NOMO-1 (cell line): Measurements from ENCODE around the gene GLB1L.
"Not testable (repeated sequence)": the region's sequence is repeated elsewhere in the genome, so short reads cannot be mapped to it uniquely, and the experiment has no call there.

Source experiments
- DNase-seq, 2 experiments: peaks; one replicate each; lab custom pipeline; 2025; ENCODE audit not compliant: unreplicated experiment in 2 of 2; lab: John Stamatoyannopoulos, UW

The GLB1L gene

DNA sequence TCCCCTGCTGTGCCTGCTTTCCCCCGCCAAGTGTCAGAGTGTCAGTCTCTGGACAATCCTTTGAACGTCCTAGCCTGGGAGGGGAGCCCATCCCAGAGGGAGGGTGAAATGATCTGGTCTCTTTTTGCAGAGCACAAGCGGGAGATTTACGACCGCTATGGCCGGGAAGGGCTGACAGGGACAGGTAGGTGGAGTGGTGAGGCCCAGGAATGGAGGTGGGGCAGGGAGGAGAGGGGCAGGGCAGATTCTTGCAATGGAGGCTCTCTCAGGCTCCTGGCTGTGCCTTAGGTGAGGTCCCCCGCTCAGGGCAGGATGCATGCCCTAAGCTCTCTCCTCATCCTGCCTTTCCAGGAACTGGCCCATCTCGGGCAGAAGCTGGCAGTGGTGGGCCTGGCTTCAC lies 36.3 kb upstream of the GLB1L start:
- DNase-seq: no peak

DNA sequence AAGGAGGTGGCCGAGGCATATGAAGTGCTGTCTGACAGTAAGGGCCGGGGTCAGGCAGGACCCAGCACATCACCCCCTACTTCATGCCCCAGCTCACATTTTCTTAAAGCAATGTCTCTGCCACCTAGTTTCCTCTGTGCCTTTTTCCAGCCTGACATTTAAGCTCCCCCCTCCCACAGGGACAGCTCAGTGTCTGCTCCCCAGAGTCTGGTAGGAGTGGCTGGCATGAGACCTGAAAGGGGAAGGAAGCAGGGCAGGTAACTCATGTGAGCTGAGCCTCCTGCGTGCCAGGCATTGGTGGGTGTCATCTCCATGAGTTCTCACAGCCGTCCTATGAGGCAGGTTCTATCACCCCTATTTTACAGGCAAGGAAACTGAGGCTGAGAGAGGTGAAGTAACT lies 35.4 kb upstream of the GLB1L start:
- DNase-seq: no peak

DNA sequence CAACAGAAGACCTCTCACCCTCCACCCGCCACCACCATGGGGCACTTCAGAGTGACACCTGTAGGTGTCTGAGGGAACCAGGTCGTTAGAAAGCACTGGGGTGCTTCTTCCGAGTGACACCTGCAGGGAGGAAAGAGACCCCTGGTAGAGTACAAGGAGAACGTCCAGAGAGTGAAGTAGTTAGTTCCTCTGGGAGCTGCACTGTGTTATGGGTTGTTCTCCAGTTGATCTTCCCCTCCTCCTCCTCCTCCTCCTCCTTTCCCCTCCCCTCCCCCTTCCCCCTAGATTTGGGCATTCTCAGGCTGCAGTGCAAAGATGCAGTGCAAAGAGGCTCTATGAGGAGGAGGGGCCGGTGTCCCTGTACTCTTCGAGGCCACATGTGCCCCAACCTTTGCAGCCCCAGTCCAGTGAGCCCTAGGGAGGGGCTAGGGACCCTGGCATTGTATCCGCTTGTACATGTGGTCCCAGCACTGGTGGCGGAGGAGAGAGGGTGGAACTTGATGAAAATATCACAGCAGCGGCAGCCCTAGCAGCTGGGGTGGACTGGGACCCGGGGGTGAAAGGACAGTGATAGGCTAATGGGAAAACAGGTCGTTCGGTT lies 34.8 kb upstream of the GLB1L start:
- DNase-seq: no peak

DNA sequence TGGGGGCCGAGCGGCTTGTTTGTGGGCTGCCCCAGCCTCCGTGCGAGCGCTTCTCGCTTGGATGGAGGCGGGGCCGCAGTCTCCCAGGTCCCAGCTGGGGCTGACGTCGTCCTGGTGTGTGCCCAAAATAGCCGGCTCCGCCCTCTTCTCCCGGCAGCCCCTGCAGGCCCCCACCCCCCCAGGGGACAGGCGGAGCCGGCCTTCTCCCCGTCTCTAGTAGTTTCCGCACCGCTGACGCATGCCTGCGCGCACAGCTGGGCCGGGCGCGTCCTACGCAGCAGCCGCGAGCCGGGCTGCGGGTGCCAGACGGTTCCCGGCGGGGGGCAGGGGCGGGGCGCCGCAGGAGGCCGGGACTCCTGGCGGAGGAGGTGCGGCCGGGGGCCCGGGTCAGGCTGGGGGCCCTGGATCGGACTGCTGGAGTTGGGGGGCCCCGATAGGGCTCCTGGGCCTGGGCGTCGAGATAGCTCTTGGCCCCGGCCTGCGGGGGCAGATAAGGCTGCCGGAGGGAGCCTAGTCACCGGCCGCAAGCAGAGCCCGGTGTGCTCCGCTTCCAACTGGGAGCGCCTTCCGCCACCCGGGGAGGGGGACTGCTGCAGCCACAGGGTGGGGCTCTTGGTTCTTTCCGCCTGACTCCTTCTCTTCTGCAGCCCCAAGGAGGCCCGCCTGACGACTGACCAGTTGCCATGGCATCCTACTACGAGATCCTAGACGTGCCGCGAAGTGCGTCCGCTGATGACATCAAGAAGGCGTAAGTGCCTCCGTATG lies 34.1 kb upstream of the GLB1L start, which contains the start of gene DNAJB2:
TSS of gene DNAJB2 (plus strand) at position 216 of the 765 bp plus-strand sequence. CDS start at position 684, 468 bp downstream.
- peak; percentile 93 to 99 for DNase-seq

DNA sequence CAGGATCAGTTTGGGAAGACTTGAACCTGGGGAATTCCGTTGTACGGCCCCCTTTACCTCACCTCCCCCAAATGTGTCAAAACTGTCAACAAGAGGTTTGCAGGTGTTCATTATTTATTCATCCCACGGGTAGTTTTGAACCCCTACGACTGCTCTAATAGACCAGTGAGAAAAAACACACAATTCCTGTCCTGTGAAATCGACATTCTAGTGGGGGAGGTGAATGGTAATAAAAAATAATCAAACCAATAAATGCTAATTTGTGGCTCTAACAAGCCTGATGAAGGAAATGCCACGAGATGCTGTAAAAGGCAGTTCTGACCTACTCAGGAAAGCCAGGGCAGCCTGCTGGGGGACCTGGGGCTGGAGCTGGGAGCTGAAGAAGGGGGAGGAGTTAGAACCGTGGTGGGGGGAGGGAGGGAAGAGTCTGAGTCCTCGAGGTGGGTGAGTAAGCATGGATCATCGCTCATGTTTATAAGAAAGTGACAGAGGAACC lies 33.5 kb upstream of the GLB1L start:
- DNase-seq: no peak

DNA sequence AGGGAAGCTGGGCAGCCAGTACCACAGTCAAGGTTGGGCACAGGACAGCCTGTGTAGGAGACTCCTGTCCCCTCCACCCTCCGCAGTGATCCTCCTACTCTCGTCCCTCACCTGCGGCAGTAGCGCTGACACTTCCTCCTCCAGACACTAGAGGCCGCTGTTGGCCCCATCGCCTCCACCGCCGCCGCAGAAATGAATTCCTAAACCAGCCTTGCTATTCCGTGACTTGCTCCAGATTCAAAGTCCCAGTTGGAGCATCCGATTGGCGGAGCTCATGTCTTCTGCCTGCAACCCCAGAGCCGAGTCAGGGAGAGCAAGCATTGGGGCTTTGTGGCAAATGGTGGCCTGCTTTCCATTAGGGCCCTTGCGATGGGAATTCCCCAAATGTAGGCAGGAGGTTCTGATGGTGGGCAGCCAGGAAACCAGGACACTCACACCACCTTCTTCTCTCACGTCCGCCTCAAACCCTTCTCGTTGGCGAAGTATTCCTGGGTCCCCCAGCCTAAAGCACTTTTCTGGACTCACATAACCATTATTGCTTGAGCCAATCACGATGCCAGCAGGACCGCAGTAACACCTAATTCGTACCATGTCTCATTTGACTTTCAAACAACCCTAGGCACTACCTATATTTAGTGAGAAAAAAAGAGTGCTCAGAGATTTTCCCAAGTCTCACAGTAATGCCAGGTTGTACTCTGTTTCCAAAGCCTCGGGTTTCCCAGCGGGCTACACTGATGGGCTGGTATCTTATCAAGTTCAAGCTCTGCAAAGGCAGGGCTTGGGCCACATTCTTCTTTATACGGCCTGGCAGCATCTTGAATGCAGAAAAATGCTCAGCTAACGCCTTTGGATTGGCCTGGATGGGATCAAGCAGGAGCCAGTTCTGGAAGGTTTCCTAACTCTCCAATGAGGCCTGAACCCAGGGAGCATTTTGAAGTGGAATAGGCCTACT lies 32.7 kb upstream of the GLB1L start:
- peak; percentile 36 to 49 for DNase-seq

DNA sequence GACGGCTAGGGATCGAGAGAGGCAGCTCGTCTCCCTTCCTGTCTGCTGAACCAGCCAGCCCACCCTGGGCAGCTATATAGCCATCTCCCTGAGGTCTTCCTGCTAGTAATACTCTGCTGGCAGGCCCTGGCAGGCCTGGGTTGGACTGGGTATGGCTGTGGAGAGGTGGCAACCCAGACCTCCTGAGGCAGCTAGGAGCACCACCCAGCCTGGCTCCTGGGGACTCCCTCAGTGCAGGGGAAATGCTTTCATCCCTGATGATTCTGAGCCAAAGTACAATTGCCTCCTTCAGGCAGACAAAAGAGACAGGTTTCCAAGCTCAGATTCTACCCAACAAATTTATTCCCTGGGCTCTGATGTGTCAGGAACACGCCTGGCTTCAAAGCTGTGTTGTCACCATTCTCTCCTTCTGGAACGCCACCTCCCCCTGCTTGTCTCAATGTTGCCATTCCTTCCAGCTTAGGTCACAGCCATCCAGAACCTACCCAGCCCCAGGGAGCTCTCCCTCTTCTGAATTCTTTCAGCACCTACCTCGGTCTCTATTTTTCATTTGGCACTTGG lies 29.2 kb upstream of the GLB1L start:
- DNase-seq: no peak

DNA sequence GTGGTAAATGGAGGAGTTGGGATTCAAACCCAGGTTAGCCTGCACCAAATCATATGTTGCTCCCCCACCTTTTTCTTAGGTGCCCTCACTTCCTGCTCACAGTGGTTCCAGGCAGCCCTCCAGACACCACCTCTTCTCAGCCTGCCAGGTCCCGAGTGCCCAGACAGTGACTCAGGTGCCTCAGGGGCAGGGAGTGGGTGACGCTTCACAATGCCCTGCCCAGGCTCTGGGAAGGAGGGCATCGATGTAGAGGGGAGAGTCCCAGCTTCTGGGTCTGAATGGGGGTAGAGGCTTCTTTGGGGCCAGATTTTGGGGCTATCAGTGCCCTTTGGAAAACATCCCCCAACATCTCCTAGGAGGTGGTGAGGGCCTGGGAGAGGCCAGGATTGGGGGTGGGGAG lies 28.7 kb upstream of the GLB1L start:
- no peak for DNase-seq

DNA sequence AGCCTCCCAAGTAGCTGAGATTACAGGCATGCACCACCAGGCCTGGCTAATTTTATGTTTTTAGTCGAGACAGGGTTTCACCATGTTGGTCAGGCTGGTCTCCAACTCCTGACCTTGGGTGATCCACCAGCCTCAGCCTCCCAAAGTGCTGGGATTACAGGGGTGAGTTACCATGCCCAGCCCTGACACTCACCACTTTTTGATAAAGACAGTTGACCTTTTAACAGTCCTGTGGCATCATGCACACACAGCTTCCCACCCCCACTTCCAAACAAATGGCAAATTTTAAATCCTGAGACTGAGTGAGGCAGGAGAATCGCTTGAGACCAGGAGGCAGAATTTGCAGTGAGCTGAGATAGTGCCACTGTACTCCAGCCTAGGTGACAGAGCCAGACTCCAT lies 27.8 kb upstream of the GLB1L start:
- no peak for DNase-seq

DNA sequence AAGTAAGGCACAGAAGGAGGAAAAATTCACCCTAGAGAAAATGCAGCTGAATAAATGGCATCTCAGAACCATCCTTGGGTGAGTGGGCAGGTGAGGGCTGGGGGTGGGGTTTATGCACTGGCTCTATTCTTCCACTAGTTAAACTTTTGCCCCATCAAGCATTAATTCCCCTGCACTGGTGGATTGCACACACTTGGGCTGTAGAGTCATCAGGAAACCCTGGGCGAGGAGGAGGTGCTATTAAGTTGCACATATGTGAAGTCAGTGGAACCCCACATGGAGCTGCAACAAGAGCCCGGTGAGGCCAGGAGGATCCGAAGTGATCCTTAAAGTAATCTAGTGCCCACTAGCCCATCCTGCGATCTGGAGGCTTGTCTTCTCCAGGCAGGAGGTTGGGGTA lies 27.1 kb upstream of the GLB1L start:
- no peak for DNase-seq

DNA sequence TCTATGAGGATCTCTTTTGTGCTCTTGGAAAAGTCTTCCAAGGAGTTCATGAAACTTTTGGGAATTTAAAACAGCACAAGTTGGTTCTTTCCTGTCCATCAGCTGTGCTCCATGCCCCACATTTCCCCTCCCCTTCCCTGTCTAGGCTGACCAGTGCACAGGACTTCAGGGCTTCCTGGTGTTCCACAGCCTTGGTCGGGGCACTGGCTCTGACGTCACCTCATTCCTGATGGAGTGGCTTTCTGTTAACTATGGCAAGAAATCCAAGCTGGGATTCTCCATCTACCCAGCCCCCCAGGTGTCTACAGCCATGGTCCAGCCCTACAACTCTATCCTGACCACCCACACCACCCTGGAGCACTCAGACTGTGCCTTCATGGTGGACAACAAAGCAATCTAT lies 25.8 kb upstream of the GLB1L start:
- DNase-seq: no peak

DNA sequence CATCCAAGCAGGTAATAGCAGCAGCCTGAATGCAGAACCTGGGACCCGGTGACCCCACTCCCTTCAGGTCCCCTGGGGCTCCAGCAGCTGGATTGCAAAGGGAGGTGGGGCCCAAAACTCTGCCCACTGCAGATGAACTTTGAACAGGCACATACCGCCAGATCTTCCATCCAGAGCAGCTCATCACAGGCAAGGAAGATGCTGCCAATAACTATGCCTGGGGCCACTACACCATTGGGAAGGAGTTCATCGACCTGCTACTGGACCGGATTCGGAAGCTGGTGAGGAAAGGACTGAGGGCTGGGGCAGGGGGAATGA lies 24.8 kb upstream of the GLB1L start:
- DNase-seq: no peak

DNA sequence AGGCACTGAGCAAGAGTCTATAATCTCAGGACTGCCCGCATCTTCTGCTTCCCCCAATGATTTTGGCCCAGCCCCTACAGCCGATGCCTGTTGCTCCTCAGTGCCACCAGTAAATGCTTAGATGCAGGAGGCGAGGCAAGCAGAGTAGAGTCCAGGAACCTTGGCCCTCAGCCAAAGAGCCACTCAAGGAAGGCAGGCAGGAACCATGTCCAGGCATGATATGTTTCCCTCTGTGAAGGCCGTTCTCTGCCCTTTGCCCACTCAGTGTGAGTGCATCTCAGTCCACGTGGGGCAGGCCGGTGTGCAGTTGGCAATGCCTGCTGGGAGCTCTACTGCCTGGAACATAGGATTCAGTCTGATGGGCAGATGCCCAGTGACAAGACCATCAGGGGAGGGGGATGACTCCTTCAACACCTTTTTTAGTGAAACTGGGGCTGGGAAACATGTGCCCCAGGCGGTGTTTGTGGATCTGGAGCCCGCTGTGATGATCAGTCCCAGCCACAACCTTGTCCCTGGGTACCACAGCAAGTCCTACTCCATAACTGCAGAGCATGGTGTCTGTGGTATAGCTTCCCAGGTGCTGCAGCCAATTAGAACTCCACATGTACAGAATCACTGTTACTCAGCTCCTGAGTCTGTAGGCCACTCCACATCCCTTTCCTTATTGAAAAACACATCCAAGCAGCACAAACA lies 24.3 kb upstream of the GLB1L start:
- no peak for DNase-seq

DNA sequence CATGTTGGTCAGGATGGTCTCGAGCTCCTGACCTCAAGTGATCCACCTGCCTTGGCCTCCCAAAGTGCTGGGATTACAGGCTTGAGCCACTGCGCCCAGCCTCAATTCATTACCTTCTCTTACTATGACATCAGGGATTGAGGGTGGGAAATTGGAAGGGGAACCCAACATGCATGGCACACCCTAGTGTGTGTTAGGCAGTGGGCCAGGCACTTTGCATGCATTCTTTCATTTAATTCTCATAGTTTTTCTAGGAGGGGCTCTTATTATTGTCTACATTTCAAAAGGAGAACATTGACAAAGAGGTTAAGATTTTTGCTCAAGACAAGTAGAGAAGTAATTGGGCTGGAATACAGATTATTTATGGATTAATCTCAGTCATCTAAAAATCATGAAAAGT lies 23.1 kb upstream of the GLB1L start:
- no peak for DNase-seq

DNA sequence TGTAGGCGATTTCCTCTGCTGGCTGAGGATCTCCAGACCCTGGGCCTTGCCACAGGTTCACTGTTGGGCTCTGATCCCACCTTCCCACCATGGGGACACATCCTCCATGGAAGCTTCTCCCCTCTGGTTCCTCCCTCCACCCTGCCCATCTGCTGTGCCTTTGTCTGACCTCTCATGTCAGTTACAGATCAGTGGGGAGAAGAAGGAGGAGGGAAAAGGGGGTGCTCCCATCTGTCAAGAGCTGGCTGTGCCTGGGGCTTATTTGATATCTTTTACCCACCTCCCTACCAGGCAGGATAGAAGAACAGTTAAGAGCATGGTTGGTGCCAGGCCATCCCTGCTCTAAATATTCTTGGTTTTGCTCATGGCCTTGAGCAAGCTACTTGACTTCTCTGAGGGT lies 21.6 kb upstream of the GLB1L start:
- no peak for DNase-seq

DNA sequence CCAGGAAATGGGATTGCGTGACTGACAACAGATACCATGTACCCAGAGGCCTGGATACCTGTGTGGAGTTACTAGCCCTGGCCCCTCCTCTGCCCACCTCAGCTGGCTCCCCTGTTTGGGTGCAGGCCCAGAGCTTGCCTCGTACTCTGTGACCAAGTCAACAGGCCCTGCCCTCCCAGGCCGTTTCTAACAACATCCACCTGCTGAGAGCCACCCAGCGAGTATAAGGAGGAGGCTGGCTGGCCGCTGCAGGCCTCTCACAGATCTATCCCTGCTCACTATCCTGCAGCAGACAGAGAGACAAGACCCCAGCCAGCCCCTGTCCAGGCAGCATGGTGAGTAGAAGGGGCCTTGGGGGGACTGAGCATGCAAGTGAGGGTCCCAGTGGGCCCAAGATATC lies 21.0 kb upstream of the GLB1L start:
- no peak for DNase-seq

DNA sequence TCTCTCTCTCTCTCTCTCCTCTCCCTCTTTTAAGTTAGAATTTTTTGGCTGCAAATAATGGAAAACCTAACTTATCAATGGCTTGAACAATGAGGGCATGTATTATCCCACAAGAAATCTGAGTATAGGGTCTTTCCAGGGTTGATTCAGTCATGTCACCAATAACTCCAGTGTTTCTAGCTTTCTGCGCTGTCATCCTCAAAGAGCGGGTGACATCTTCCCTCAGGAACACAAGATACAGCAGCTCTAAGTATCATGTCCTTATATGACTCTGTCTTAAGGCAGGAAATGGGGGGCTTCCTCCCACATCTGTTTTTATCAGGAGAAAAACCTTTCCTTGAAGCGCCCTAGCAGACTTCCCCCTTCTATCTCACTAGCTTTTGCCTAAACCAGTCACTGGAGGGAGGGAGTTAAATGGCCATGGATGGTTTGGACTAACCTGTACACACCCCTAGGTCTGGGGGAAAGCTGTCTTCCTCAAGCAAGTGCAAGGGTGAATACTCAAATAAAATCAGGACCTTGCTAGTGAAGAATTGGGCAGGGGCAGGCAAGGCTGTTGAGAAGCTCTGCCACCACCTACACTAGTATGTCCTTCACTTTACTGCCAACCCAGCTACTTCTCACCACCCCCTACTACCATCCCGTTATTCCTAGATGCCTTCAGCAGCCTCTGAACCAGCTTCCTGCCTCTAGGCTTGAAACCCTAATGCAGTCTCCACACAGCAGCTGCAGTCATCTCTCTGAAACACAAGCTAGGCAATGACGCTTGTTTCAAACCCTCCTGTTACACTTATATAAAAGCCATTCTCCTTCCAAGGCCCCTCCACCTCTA lies 16.0 kb upstream of the GLB1L start:
- DNase-seq: no peak

DNA sequence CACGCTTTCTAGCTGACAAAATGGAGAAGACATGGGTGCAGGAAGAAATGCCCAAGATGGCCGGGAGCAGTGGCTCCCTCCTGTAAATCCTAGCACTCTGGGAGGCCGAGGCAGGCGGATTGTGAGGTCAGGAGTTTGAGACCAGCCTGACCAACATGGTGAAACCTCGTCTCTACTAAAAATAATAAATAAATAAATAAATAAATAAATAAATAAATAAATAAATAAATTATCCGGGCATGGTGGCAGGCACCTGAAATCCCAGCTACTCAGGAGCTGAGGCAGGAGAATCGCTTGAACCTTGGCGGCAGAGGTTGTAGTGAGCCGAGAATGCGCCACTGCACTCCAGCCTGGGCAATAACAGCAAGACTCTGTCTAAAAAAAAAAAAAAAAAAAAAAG lies 13.7 kb upstream of the GLB1L start:
- DNase-seq: not testable (repeated sequence)

DNA sequence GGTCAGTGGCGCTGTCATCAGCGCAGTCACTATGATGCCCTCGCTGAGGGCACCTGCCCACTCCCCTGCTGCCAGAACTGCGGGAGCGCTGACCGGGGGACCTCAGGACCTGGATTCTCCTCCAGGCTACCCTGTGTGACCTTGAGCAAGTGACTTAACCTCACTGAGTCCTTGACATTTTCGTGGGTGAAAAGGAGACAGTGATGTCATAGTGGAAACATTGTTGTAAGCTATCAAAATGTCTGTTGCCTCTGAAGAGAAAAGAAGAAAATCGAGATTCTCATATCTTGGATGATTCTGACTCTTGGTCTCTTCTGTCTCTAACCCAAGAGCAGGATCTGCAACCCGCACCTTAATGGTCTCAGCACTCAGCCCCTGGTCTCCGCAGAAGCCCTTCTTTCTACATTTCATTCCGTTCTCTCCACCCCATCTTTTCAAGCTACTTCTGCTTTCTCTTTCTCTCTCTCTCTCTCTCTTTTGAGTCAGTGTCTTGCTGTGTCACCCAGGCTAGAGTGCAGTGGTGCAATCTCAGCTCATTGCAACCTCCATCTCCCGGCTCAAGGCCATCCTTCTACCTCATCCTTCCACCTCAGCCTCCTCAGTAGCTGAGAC lies 9.5 kb upstream of the GLB1L start:
- peak; percentile 65 to 89 for DNase-seq
